Measurements from ENCODE around the gene INSR. TPM values are rescaled to one million over a fixed set of nuclear protein-coding genes. Genes with fewer than 3 reads are reported as not detected.
"Not testable (repeated sequence)": the region's sequence is repeated elsewhere in the genome, so short reads cannot be mapped to it uniquely, and the experiment has no call there.

INSR gene
- total RNA-seq, 1 donor: 52.8 TPM

GRCh38 chr19:7149956-7150705, 144.1 kb downstream of the INSR start:
- no peak for DNase-seq (ENCODE audit: low read depth in 2 of 3, low spot score in 2 of 3)

GRCh38 chr19:7147119-7147675, 147.0 kb downstream of the INSR start:
- not testable (repeated sequence) for DNase-seq (ENCODE audit: low read depth in 2 of 3, low spot score in 2 of 3)

- not testable (repeated sequence) for DNase-seq (ENCODE audit: low read depth in 2 of 3, low spot score in 2 of 3)
Measured at GRCh38 chr19:7146086-7146485, 148.1 kb downstream of the INSR start.

GRCh38 chr19:7145494-7145893, 148.7 kb downstream of the INSR start:
- no peak for DNase-seq (ENCODE audit: low read depth in 2 of 3, low spot score in 2 of 3)

- no peak for DNase-seq (ENCODE audit: low read depth in 2 of 3, low spot score in 2 of 3)
Measured at GRCh38 chr19:7142771-7143170, 151.4 kb downstream of the INSR start.

- no peak for DNase-seq (ENCODE audit: low read depth in 2 of 3, low spot score in 2 of 3)
Measured at GRCh38 chr19:7140137-7140536, 154.1 kb downstream of the INSR start.

GRCh38 chr19:7139095-7139494, 155.1 kb downstream of the INSR start:
- DNase-seq (ENCODE audit: low read depth in 2 of 3, low spot score in 2 of 3): no peak

DNA sequence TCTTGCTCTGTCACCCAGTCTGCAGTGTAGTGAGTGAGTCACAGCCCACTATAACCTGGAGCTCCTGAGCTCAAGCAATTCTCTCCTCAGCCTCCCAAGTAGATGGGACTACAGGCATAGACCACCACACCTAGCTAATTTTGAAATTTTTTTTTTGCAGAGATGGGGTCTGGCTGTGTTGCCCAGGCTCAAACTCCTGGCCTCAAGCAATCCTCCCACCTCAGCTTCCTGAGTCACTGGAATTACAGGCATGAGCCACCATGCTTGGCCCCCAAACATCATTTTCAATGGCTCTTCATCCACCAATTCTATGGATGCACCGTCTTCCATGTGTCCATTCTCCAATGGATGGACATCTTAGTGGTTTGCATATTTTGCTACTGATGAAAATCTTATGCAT, 155.8 kb downstream of the INSR start:
- DNase-seq (ENCODE audit: low read depth in 2 of 3, low spot score in 2 of 3): no peak

DNA sequence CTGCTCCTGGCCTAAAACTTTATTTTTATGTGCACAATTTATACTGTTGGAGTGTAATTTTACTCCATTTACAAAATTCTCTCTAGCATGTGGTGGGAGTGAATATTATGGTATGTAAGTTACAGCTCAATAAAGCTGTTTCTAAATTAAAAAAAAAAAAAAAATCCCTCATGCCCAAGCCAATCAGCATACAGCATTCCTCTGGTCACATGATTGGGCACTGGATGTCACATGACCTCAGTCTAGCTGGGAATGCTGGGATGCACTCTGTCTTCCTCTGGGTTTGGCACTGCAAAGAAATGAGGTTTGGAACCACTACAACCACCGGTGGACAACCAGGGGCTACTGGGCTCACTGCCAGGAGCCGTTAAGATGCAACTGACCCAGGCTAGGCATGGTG, 157.1 kb downstream of the INSR start:
- DNase-seq (ENCODE audit: low read depth in 2 of 3, low spot score in 2 of 3): no peak

DNA sequence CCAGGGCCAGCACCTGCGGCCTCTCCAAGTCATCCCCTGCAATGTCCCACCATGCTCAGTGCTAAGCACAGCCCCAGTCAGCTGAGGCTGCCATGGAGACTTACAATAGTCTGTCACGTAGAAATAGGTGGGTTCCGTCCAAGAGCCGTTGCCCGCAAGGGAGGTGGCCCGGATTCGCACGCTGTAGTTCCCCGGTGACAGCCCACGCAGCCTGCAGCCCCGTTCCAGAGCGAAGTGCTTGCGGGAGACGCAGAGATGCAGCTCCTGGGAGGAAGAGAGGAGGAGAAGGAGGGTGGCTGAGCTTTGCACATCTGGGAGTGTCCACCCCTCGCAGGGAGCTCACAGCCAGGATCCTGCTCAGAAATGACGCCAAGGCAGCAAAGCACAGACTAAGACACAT, 162.2 kb downstream of the INSR start:
- no peak for DNase-seq (ENCODE audit: low read depth in 2 of 3, low spot score in 2 of 3)

DNA sequence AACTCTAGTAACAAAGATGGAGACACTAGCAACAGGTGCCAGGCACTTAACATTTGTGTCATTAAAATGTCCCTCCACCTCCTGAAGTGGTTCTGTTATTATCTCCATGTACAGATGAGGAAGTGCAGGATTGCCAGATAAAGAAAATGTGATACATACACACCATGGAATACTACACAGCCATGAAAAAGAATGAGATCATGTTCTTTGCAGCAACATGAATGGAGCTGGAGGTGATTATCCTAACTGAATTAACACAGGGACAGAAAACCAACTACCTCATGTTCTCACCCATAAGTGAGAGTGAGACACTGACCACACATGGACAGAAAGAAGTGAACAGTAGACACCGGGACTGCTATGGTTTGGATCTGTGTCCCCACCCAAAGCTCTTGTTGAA, 164.2 kb downstream of the INSR start:
- no peak for DNase-seq (ENCODE audit: low read depth in 2 of 3, low spot score in 2 of 3)

GRCh38 chr19:7126132-7126531, 168.1 kb downstream of the INSR start:
- no peak for DNase-seq (ENCODE audit: low read depth in 2 of 3, low spot score in 2 of 3)

DNA sequence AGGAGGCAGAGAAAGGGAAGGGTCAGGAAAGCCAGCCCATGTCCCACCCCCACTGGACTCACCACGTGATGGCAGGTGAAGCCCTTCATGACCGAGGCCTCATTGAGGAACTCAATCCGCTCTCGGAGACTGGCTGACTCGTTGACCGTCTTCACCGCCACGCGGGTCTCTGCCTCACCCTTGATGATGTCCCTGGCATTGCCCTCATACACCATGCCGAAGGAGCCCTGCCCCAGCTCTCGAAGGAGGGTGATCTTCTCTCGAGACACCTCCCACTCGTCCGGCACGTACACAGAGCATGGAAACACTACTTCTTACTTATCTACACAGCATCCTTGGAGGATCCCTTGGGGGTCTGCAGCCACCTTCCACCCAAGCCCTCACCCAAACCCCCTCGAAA, 169.0 kb downstream of the INSR start:
- DNase-seq (ENCODE audit: low read depth in 2 of 3, low spot score in 2 of 3): no peak

DNA sequence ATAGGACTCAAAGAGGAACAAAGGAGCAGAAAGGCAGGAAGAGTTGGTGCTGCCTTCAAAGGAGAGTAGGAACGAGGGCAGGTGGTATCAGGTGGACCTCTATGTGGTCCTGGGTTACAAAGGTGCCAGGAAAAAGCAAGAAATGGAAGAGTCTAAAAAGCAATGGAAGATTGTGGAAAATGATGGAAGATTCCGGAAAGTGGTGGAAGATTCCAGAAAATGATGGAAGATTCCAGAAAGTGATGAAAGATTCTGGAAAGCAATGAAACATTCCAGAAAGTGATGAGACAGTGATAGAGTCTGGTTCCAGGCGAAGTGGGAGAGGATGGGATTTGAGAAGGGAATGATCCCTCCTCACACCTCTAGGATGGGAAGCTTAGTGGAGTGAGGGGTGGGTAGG, 169.4 kb downstream of the INSR start:
- no peak for DNase-seq (ENCODE audit: low read depth in 2 of 3, low spot score in 2 of 3)

- DNase-seq (ENCODE audit: low read depth in 2 of 3, low spot score in 2 of 3): no peak
Measured at GRCh38 chr19:7122701-7123100, 171.5 kb downstream of the INSR start.

GRCh38 chr19:7120499-7120898, 173.7 kb downstream of the INSR start:
- DNase-seq (ENCODE audit: low read depth in 2 of 3, low spot score in 2 of 3): no peak

DNA sequence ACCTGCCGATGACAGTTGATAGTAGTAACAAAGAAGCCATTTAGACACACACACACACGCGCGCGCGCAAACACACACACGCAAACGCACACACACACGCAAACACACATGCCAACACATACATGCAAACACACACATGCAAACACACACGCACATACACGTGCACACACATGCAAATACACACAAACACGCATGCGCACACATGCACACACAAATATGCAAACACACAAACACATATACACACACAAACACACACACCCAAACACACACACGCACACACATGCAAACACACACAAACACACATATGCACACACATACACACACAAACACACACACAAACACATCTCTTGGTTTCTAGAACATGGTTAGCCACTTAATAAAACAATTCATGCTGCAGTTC, 174.6 kb downstream of the INSR start:
- DNase-seq (ENCODE audit: low read depth in 2 of 3, low spot score in 2 of 3): no peak

- DNase-seq (ENCODE audit: low read depth in 2 of 3, low spot score in 2 of 3): no peak
Measured at GRCh38 chr19:7117248-7117647, 177.0 kb downstream of the INSR start.

GRCh38 chr19:7115721-7116120, 178.5 kb downstream of the INSR start:
- DNase-seq (ENCODE audit: low read depth in 2 of 3, low spot score in 2 of 3): no peak

- no peak for DNase-seq (ENCODE audit: low read depth in 2 of 3, low spot score in 2 of 3)
Measured at GRCh38 chr19:7113233-7113632, 181.0 kb downstream of the INSR start.

GRCh38 chr19:7112675-7113074, 181.5 kb downstream of the INSR start:
- no peak for DNase-seq (ENCODE audit: low read depth in 2 of 3, low spot score in 2 of 3)

- DNase-seq (ENCODE audit: low read depth in 2 of 3, low spot score in 2 of 3): no peak
Measured at GRCh38 chr19:7109678-7110289, 184.4 kb downstream of the INSR start.

Data from hematopoietic multipotent progenitor cell (in vitro differentiated cells).